ENCODE data around the gene ADAM22.

Gene ADAM22

DNA sequence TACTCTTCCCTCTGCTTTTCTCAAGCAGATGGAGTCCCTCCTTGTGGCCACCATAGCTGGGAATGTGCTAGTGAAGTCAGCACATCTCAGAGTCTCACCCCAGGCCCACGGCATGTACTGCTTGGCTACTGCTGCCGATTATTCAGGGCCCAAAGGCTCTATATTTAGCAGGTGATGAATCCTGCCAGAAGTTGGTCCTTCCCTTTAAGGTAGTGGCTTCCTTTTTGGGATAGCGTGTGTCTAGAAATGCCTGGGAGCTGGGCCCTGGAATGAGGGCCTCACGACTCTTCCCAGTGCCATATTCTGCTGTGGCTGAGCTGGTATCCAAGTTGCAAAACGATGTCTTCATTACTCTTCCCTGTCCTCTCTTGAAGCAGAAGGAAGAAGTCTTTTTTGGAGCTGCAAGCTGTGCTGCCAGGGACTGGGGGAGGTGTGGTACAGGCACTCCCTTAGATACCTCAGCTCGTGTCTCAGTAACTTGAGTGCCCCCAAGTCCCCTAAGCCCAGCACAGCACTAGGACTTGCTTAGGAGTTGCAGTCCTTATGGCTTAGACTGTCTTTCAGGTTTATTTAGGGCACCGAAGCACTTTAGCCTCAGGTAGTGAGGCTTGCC lies 100.1 kb downstream of the ADAM22 start:
- H3K9ac ChIP-seq (ENCODE audit: insufficient read length) = no peak overlapping the region
- H3K36me3 ChIP-seq (ENCODE audit: insufficient read depth, low read length) = no peaks in the 10 kb centered on the region
- no peak overlapping the region for H3K27ac ChIP-seq
- no peak overlapping the region for H3K4me3 ChIP-seq
- TF ChIP-seq EZH2 (IDR thresholded peaks at IDR 0.05) (no peak), FOXP2 (optimal IDR thresholded peaks at IDR 0.05; ENCODE audit: control extremely low read depth, extremely low read length, insufficient read depth) (no peak), POLR2AphosphoS5 (IDR thresholded peaks at IDR 0.05; ENCODE audit: borderline replicate concordance, low read depth, low read length) (no peak)
- DNase-seq (ENCODE audit: low read depth, low spot score) = no peak
- no peaks in the 10 kb centered on the region for H3K9me3 ChIP-seq (ENCODE audit: low read depth, low read length)

DNA sequence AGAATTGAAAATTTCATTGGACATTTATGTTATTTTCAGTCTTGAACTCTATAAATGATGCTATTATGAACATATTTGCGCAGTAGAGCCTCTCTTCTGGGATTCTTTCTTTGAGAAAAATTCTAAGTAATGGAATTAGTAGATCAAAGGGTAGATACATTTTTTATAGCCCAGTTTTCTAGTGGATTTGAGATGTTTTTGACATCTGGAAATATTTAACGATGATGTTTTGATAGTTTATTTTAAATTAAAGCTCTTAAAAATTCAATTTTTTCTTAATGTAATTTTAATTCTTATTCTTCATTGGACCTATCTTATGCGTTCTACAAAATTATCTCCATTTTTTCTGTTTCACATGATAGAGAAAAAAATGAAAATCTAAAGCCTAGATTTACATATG lies 103.0 kb downstream of the ADAM22 start:
- Histone ChIP-seq H3K4me3 (no peak overlapping the region), H3K9me3 (ENCODE audit: low read depth, low read length) (no peaks in the 10 kb centered on the region), H3K36me3 (ENCODE audit: insufficient read depth, low read length) (no peaks in the 10 kb centered on the region), H3K9ac (ENCODE audit: insufficient read length) (no peak overlapping the region), H3K27ac (no peak overlapping the region)
- TF ChIP-seq POLR2AphosphoS5 (IDR thresholded peaks at IDR 0.05; ENCODE audit: borderline replicate concordance, low read depth, low read length) (no peak), EZH2 (IDR thresholded peaks at IDR 0.05) (no peak), FOXP2 (optimal IDR thresholded peaks at IDR 0.05; ENCODE audit: control extremely low read depth, extremely low read length, insufficient read depth) (no peak)
- DNase-seq (ENCODE audit: low read depth, low spot score) = no peak

DNA sequence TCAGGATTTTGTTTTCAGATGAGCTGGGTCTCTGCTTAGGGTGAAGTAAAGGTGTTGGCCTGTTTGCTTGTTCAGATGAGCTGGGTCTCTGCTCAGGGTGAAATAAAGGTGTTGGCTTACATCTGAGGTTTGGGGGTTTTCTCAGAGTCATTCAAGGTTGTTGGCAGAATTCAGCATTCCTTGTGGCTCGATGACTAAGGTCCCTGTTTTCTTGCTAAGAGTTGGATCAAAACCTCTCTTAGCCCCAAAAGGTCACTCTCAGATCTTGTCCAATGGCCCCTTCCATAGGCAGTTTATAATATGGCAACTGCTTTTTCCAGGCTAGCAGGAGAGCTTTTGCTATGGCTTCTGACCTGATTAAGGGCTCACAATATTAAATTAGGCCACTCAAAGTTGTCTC lies 106.6 kb downstream of the ADAM22 start:
- Histone ChIP-seq H3K9ac (ENCODE audit: insufficient read length) (no peak overlapping the region), H3K27ac (no peak overlapping the region), H3K4me3 (no peak overlapping the region), H3K36me3 (ENCODE audit: insufficient read depth, low read length) (no peaks in the 10 kb centered on the region), H3K9me3 (ENCODE audit: low read depth, low read length) (no peaks in the 10 kb centered on the region)
- TF ChIP-seq EZH2 (IDR thresholded peaks at IDR 0.05) (no peak), POLR2AphosphoS5 (IDR thresholded peaks at IDR 0.05; ENCODE audit: borderline replicate concordance, low read depth, low read length) (no peak), FOXP2 (optimal IDR thresholded peaks at IDR 0.05; ENCODE audit: control extremely low read depth, extremely low read length, insufficient read depth) (no peak)
- DNase-seq (ENCODE audit: low read depth, low spot score) = no peak

DNA sequence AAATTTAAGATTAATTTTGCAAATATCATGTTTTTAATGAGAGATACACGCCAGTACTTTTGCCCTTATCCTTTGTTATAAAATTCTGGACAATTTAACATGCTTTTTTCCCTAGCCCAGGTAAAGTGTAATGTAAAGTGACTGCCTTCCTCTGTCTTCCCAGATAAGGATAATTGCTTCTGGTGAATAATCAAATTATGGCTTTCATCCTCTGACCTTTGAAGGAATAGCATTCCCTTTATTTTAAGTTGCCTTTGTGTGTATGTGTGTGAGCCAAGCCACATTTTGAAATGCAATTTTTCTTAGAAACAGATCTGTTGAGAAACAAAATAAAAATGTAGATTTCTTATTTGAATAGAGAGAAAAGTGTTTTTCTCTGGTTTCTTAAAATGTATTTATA lies 107.5 kb downstream of the ADAM22 start:
- H3K4me3 ChIP-seq = no peak overlapping the region
- no peak overlapping the region for H3K27ac ChIP-seq
- no peak overlapping the region for H3K9ac ChIP-seq (ENCODE audit: insufficient read length)
- no peaks in the 10 kb centered on the region for H3K36me3 ChIP-seq (ENCODE audit: insufficient read depth, low read length)
- H3K9me3 ChIP-seq (ENCODE audit: low read depth, low read length) = no peaks in the 10 kb centered on the region
- TF ChIP-seq POLR2AphosphoS5 (IDR thresholded peaks at IDR 0.05; ENCODE audit: borderline replicate concordance, low read depth, low read length) (no peak), EZH2 (IDR thresholded peaks at IDR 0.05) (no peak)
- DNase-seq (ENCODE audit: low read depth, low spot score) = no peak

DNA sequence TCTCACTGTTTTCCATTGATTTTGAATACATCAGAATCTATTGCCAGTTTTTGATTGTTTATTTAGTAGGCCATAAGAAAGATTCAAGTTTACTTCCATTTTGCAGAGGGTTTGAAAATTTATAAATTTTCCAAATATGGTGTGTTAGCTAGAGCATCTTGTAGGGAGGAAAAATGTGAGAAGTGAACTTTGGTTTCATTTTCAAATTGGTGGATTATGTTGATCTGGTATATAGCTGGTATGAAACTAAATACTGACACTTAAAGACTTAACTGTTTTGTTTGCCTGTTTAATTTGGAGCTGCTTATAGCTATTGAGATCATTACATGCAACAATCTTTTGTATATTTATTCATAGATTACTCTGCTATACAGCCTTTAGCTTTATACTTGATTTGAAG lies 108.1 kb downstream of the ADAM22 start:
- no peak overlapping the region for H3K9ac ChIP-seq (ENCODE audit: insufficient read length)
- no peaks in the 10 kb centered on the region for H3K9me3 ChIP-seq (ENCODE audit: low read depth, low read length)
- H3K4me3 ChIP-seq = no peak overlapping the region
- H3K36me3 ChIP-seq (ENCODE audit: insufficient read depth, low read length) = no peaks in the 10 kb centered on the region
- DNase-seq (ENCODE audit: low read depth, low spot score) = no peak
- no peak for TF ChIP-seq POLR2AphosphoS5 (IDR thresholded peaks at IDR 0.05; ENCODE audit: borderline replicate concordance, low read depth, low read length)
- no peak for TF ChIP-seq EZH2 (IDR thresholded peaks at IDR 0.05)
- TF ChIP-seq FOXP2 (optimal IDR thresholded peaks at IDR 0.05; ENCODE audit: control extremely low read depth, extremely low read length, insufficient read depth) = no peak
- no peak overlapping the region for H3K27ac ChIP-seq

DNA sequence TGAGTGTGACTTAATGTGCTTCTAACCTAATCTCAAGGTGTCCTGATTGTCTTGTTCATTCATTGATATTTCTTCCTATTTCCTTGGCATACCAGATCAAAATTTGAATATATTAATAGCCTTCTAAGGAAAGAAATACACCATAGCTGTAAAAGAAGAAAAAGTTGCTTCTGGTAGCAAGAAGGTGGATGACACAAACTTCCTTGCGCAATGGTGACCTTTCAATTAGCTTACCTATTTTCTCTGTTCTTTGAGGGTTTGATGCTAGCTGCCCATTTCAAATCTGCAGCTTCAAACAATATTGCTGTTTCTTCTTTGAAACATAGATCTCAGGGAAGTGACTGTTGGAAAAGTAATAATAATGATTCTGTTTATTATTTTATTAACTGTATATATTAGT lies 108.8 kb downstream of the ADAM22 start:
- H3K9me3 ChIP-seq (ENCODE audit: low read depth, low read length) = no peaks in the 10 kb centered on the region
- H3K9ac ChIP-seq (ENCODE audit: insufficient read length) = no peak overlapping the region
- H3K27ac ChIP-seq = no peak overlapping the region
- no peak for TF ChIP-seq EZH2 (IDR thresholded peaks at IDR 0.05)
- no peak for TF ChIP-seq FOXP2 (optimal IDR thresholded peaks at IDR 0.05; ENCODE audit: control extremely low read depth, extremely low read length, insufficient read depth)
- no peak for TF ChIP-seq POLR2AphosphoS5 (IDR thresholded peaks at IDR 0.05; ENCODE audit: borderline replicate concordance, low read depth, low read length)
- DNase-seq (ENCODE audit: low read depth, low spot score) = no peak
- no peak overlapping the region for H3K4me3 ChIP-seq
- H3K36me3 ChIP-seq (ENCODE audit: insufficient read depth, low read length) = no peaks in the 10 kb centered on the region

DNA sequence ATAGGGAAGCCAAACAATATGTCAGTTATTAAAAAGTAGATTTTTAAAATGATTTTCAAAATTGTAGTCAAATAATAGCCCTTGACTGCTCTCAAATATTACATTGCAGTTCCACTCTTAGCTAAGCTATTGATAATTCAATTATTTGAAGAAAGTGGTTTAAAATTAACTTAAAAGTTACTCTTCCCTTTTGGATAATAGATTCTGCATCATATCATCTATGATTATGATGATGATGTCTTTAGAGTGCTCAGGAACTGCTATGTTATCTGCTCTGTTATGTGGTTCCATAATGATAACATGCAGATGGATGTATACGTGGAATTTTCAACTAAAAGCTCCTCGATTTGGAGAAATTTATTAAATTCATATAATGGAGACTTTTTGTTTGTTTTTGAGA lies 110.0 kb downstream of the ADAM22 start:
- no peak for DNase-seq (ENCODE audit: low read depth, low spot score)
- no peak overlapping the region for H3K4me3 ChIP-seq
- TF ChIP-seq POLR2AphosphoS5 (IDR thresholded peaks at IDR 0.05; ENCODE audit: borderline replicate concordance, low read depth, low read length) (no peak), EZH2 (IDR thresholded peaks at IDR 0.05) (no peak), FOXP2 (optimal IDR thresholded peaks at IDR 0.05; ENCODE audit: control extremely low read depth, extremely low read length, insufficient read depth) (no peak)

DNA sequence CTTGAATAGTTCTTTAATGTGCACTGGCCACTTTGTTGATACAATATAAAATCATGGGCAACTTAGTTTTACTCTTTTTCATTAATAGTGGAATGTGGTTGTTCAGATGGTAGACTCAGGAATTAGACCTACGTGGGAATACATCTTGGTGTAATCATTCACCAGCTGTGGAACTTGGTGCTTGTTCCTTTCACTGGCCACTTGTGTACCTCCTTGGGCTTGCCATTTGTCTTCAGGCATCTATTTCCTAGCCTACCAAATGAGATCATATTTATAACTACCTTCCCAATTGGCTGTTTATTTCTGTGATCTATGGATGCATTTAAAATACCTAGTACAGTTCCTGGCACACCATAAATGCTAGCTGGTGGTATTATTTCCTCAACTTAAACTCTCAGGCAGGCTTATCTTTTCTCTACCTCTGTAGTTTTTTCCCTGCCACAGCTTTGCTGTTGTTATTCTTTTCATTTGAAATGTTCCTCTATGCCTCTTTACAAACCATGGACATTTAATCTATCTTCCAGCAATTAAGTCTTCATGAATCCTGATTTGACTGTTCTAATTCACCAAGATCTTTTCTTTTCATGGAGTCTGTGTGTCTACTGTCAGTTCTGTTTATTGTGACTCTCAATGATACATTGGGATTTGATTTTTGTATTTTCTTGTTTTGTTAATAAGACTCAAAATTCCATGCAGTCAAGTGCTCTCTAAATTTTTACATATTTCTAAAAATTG lies 113.0 kb downstream of the ADAM22 start:
- H3K36me3 ChIP-seq (ENCODE audit: insufficient read depth, low read length) = no peaks in the 10 kb centered on the region
- no peak for DNase-seq (ENCODE audit: low read depth, low spot score)
- no peak overlapping the region for H3K27ac ChIP-seq
- no peak overlapping the region for H3K9ac ChIP-seq (ENCODE audit: insufficient read length)
- H3K4me3 ChIP-seq = no peak overlapping the region
- TF ChIP-seq EZH2 (IDR thresholded peaks at IDR 0.05) (no peak), POLR2AphosphoS5 (IDR thresholded peaks at IDR 0.05; ENCODE audit: borderline replicate concordance, low read depth, low read length) (no peak), FOXP2 (optimal IDR thresholded peaks at IDR 0.05; ENCODE audit: control extremely low read depth, extremely low read length, insufficient read depth) (no peak)
- no peaks in the 10 kb centered on the region for H3K9me3 ChIP-seq (ENCODE audit: low read depth, low read length)

More for the DNA sequence above, 110.0 kb downstream of the ADAM22 start:
- no peak overlapping the region for H3K27ac ChIP-seq
- H3K36me3 ChIP-seq (ENCODE audit: insufficient read depth, low read length) = no peaks in the 10 kb centered on the region
- no peak overlapping the region for H3K9ac ChIP-seq (ENCODE audit: insufficient read length)
- no peaks in the 10 kb centered on the region for H3K9me3 ChIP-seq (ENCODE audit: low read depth, low read length)
